GM23338 (cell line): ENCODE data around the gene PLPP7. TPM values are rescaled to one million over a fixed set of nuclear protein-coding genes. Genes with fewer than 3 reads are reported as not detected.

Experiments
- ATAC-seq: fragments of 200-7000 bp; cut with Tn5 transposase; 3 replicates; pipeline ENCODE4 v1.9.1; 2020
- DNase-seq: peaks from one replicate; pipeline ENCODE4 v3.0.0-alpha.2; 2015; ENCODE audit warnings: low spot score
- H2AFZ ChIP-seq: fragments of 200-600 bp; sonication (generic); 2 replicates; pipeline ENCODE4 v1.8.0; 2016; ENCODE audit warnings: antibody characterized with exemption, mild to moderate bottlenecking, moderate library complexity
- H3F3A ChIP-seq: fragments of 200-600 bp; sonication (generic); replicated peaks from 2 replicates; pipeline ENCODE4 v1.8.0; 2017; ENCODE audit warnings: antibody characterized with exemption, mixed run types, low read depth
- H3K27ac ChIP-seq: fragments of 200-600 bp; sonication (generic); 2 replicates; pipeline ENCODE4 v1.6.1; 2016; ENCODE audit warnings: low read depth
- H3K27me3 ChIP-seq: fragments of 200-600 bp; sonication (generic); 2 replicates; pipeline ENCODE4 v1.8.0; 2016; ENCODE audit warnings: mild to moderate bottlenecking, mixed run types, moderate library complexity; ENCODE audit not compliant: insufficient read depth
- H3K36me3 ChIP-seq: fragments of 200-600 bp; sonication (generic); 2 replicates; pipeline ENCODE4 v1.8.0; 2016; ENCODE audit warnings: mild to moderate bottlenecking; ENCODE audit not compliant: insufficient read depth
- H3K4me1 ChIP-seq: fragments of 200-600 bp; sonication (generic); 2 replicates; pipeline ENCODE4 v1.8.0; 2016; ENCODE audit warnings: mild to moderate bottlenecking, moderate library complexity; ENCODE audit not compliant: insufficient read depth
- H3K4me2 ChIP-seq: fragments of 200-600 bp; sonication (generic); 2 replicates; pipeline ENCODE4 v1.7.1; 2017; ENCODE audit warnings: mixed run types
- H3K4me3 ChIP-seq: fragments of 200-600 bp; sonication (generic); 2 replicates; pipeline ENCODE4 v1.6.1; 2016; ENCODE audit warnings: mixed run types
- H3K79me2 ChIP-seq: fragments of 200-600 bp; sonication (generic); replicated peaks from 2 replicates; pipeline ENCODE4 v1.8.0; 2017; ENCODE audit warnings: mild to moderate bottlenecking; ENCODE audit not compliant: insufficient read depth
- H3K9me2 ChIP-seq: fragments of 200-600 bp; sonication (generic); 2 replicates; pipeline ENCODE4 v1.8.0; 2017; ENCODE audit not compliant: insufficient read depth
- H4K20me1 ChIP-seq: fragments of 200-600 bp; sonication (generic); replicated peaks from 2 replicates; pipeline ENCODE4 v1.8.0; 2017; ENCODE audit warnings: mild to moderate bottlenecking; ENCODE audit not compliant: insufficient read depth
- H3K27ac Mint-ChIP-seq: 2 replicates; pipeline ENCODE4 v1.8.0; 2020; ENCODE audit warnings: inconsistent platforms, mild to moderate bottlenecking, moderate library complexity, mixed read lengths
- H3K27me3 Mint-ChIP-seq: 3 replicates; pipeline ENCODE4 v1.8.0; 2022; ENCODE audit warnings: low read depth, mild to moderate bottlenecking, moderate library complexity, mixed read lengths, inconsistent platforms; ENCODE audit not compliant: insufficient read depth, poor library complexity
- H3K36me3 Mint-ChIP-seq: 3 replicates; pipeline ENCODE4 v1.8.0; 2021; ENCODE audit warnings: low read depth, mild to moderate bottlenecking, inconsistent platforms, moderate library complexity, mixed read lengths
- H3K4me1 Mint-ChIP-seq: 3 replicates; pipeline ENCODE4 v1.8.0; 2020; ENCODE audit warnings: mild to moderate bottlenecking, inconsistent platforms, mixed read lengths
- H3K4me3 Mint-ChIP-seq: 3 replicates; pipeline ENCODE4 v1.8.0; 2021; ENCODE audit warnings: moderate library complexity, mild to moderate bottlenecking, inconsistent platforms, mixed read lengths
- H3K9me3 Mint-ChIP-seq: 3 replicates; pipeline ENCODE4 v1.8.0; 2020; ENCODE audit warnings: moderate library complexity, mild to moderate bottlenecking, inconsistent platforms, mixed read lengths
- CREB1 ChIP-seq: fragments of 250-450 bp; sonication (Bioruptor Pico); IDR thresholded peaks from 2 replicates; pipeline ENCODE4 v1.5.0; 2020; ENCODE audit warnings: low read depth, mild to moderate bottlenecking, moderate library complexity
- EZH2 ChIP-seq: fragments of 200-600 bp; sonication (generic); IDR thresholded peaks from one replicate; pipeline ENCODE4 v1.8.0; 2017; ENCODE audit warnings: antibody characterized with exemption, mild to moderate bottlenecking, low read depth; ENCODE audit not compliant: unreplicated experiment
- EZH2phosphoT487 ChIP-seq: fragments of 200-600 bp; sonication (generic); IDR thresholded peaks from one replicate; pipeline ENCODE4 v1.8.1; 2018; ENCODE audit warnings: antibody characterized with exemption; ENCODE audit not compliant: unreplicated experiment
- JUNB ChIP-seq: IDR thresholded peaks from one replicate; pipeline ENCODE4 v1.6.1; 2016; ENCODE audit warnings: antibody characterized with exemption; ENCODE audit not compliant: unreplicated experiment
- NANOG ChIP-seq: IDR thresholded peaks from 2 replicates; pipeline ENCODE4 v1.6.1; 2016; ENCODE audit warnings: antibody characterized with exemption, borderline replicate concordance
- STAT1 ChIP-seq: IDR thresholded peaks from one replicate; pipeline ENCODE4 v1.6.1; 2016; ENCODE audit warnings: antibody characterized with exemption; ENCODE audit not compliant: unreplicated experiment
- ZNF114 ChIP-seq: fragments of 250-450 bp; sonication (Bioruptor Pico); IDR thresholded peaks from 2 replicates; pipeline ENCODE4 v1.5.0; 2020; ENCODE audit warnings: mild to moderate bottlenecking, moderate library complexity
- ZNF331 ChIP-seq: fragments of 250-450 bp; sonication (Bioruptor Pico); IDR thresholded peaks from 2 replicates; pipeline ENCODE4 v1.5.0; 2020; ENCODE audit warnings: low read depth, mild to moderate bottlenecking, moderate library complexity
- polyA plus RNA-seq: library from polyadenylated mRNA; unstranded; fragments of >200 nt; fragmentation: Nextera tagmentation; extraction: Ambion mirVana; gene quantifications from 2 replicates; pipeline ENCODE4 v1.2.1, GENCODE V29; 2016
- total RNA-seq: library from RNA; depleted of rRNA; stranded (reverse); fragments of >200 nt; shearing (Covaris generic); gene quantifications from 2 replicates; pipeline ENCODE4 v1.2.3, GENCODE V29; 2014
- TF ChIP-seq, protein P1 (sequence below), 2 experiments: fragments of 200-600 bp in 1 of 2; sonication (generic) in 1 of 2; conservative IDR thresholded peaks; 2 replicates each; pipeline versions ENCODE4 v1.5.1 to v1.6.1; 2016 to 2017; ENCODE audit warnings: antibody characterized with exemption in 2 of 2, low read depth in 2 of 2, mild to moderate bottlenecking in 2 of 2, moderate library complexity in 1 of 2
- TF ChIP-seq, protein P2 (sequence below): IDR thresholded peaks from 2 replicates; pipeline ENCODE4 v1.6.1; 2016; ENCODE audit warnings: antibody characterized with exemption
- TF ChIP-seq, protein P3 (sequence below): IDR thresholded peaks from one replicate; pipeline ENCODE4 v1.6.1; 2018; ENCODE audit warnings: antibody characterized with exemption; ENCODE audit not compliant: unreplicated experiment

The PLPP7 gene
- total and polyA plus RNA-seq, 2 experiments from 2014 or later: 1.6 to 2.4 TPM

- TF ChIP-seq CREB1 (no peak), NANOG (no peak), EZH2 (no peak)
- TF ChIP-seq, protein P1, sequence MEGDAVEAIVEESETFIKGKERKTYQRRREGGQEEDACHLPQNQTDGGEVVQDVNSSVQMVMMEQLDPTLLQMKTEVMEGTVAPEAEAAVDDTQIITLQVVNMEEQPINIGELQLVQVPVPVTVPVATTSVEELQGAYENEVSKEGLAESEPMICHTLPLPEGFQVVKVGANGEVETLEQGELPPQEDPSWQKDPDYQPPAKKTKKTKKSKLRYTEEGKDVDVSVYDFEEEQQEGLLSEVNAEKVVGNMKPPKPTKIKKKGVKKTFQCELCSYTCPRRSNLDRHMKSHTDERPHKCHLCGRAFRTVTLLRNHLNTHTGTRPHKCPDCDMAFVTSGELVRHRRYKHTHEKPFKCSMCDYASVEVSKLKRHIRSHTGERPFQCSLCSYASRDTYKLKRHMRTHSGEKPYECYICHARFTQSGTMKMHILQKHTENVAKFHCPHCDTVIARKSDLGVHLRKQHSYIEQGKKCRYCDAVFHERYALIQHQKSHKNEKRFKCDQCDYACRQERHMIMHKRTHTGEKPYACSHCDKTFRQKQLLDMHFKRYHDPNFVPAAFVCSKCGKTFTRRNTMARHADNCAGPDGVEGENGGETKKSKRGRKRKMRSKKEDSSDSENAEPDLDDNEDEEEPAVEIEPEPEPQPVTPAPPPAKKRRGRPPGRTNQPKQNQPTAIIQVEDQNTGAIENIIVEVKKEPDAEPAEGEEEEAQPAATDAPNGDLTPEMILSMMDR (conservative IDR thresholded peaks at IDR 0.05; ENCODE audit: low read depth in 2 of 2): no peak
Observed at GRCh38 chr9:131312246-131312645, 22.7 kb downstream of the PLPP7 start (continued).

DNA sequence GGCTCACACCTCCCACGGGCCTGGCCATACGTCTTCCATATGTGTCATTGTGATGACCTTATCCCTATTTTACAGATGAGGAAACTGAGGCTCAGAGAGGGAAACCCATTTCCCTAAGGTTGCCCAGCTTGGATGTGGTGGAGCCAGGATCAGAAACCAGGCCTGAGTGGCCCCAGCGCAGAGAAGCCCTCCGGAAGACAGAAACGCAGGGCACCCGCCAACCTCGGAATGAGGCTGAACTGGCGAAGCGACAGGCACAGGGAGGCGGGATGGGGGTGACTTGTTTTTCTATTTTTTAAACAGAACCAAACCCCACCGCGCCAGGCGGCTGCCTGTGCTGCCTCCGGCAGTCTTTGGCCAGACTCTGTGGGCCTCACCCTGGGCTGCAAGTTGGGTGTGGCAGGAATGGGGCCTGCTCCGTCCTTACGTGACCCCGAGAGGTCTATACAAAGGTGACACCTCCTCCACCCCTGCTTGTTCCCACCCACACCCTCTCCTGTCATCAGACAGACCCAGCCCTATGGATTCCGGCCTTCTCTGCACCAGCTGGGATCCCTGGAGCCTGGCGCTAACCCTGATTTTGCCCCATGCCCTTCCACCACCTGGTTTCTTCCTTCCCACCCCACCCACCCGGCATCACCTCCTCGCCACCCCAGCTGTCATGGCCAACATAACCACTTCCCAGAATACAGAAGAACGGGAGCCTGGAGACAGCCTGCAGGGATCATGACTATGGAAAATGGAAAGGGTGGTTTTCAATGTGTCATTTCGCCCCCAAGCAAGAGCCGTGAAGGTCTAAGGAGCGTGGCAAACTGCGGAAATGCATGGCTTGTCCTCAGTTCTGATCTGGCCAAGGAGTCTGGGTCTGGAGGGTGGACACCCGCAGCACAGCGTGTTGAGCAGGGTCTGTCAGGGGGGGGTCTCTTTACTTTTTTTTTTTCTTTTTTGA lies 23.6 kb downstream of the PLPP7 start:
- no peak overlapping the region for H3K4me3 Mint-ChIP-seq
- no peak for ATAC-seq
- Histone ChIP-seq H3K27me3 (no peaks in the 10 kb centered on the region), H3F3A (peaks cover 3% of the 10 kb centered on the region; the same call in 1 of the 2 replicates), H4K20me1 (no peaks in the 10 kb centered on the region), H3K36me3 (no peaks in the 10 kb centered on the region), H3K4me3 (no peak overlapping the region), H3K4me1 (no peaks in the 10 kb centered on the region), H3K4me2 (no peak overlapping the region), H2AFZ (no peak overlapping the region), H3K9me2 (no peaks in the 10 kb centered on the region), H3K27ac (no peak overlapping the region), H3K79me2 (no peaks in the 10 kb centered on the region)
- no peaks in the 10 kb centered on the region for H3K9me3 Mint-ChIP-seq
- DNase-seq: no peak
- peak overlapping the region; percentile 84 for H3K27ac Mint-ChIP-seq
- peaks cover 4% of the 10 kb centered on the region; the same call in 1 of the 3 replicates for H3K4me1 Mint-ChIP-seq
- H3K27me3 Mint-ChIP-seq: peaks cover 10% of the 10 kb centered on the region
- no peaks in the 10 kb centered on the region; the same call in 2 of the 3 replicates for H3K36me3 Mint-ChIP-seq
- TF ChIP-seq EZH2 (no peak), ZNF114 (CRISPR knock-in tag) (no peak), EZH2phosphoT487 (no peak), STAT1 (no peak), ZNF331 (CRISPR knock-in tag) (no peak), NANOG (no peak), JUNB (no peak)
- TF ChIP-seq, protein P2, sequence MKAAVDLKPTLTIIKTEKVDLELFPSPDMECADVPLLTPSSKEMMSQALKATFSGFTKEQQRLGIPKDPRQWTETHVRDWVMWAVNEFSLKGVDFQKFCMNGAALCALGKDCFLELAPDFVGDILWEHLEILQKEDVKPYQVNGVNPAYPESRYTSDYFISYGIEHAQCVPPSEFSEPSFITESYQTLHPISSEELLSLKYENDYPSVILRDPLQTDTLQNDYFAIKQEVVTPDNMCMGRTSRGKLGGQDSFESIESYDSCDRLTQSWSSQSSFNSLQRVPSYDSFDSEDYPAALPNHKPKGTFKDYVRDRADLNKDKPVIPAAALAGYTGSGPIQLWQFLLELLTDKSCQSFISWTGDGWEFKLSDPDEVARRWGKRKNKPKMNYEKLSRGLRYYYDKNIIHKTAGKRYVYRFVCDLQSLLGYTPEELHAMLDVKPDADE: no peak
- TF ChIP-seq, protein P3, sequence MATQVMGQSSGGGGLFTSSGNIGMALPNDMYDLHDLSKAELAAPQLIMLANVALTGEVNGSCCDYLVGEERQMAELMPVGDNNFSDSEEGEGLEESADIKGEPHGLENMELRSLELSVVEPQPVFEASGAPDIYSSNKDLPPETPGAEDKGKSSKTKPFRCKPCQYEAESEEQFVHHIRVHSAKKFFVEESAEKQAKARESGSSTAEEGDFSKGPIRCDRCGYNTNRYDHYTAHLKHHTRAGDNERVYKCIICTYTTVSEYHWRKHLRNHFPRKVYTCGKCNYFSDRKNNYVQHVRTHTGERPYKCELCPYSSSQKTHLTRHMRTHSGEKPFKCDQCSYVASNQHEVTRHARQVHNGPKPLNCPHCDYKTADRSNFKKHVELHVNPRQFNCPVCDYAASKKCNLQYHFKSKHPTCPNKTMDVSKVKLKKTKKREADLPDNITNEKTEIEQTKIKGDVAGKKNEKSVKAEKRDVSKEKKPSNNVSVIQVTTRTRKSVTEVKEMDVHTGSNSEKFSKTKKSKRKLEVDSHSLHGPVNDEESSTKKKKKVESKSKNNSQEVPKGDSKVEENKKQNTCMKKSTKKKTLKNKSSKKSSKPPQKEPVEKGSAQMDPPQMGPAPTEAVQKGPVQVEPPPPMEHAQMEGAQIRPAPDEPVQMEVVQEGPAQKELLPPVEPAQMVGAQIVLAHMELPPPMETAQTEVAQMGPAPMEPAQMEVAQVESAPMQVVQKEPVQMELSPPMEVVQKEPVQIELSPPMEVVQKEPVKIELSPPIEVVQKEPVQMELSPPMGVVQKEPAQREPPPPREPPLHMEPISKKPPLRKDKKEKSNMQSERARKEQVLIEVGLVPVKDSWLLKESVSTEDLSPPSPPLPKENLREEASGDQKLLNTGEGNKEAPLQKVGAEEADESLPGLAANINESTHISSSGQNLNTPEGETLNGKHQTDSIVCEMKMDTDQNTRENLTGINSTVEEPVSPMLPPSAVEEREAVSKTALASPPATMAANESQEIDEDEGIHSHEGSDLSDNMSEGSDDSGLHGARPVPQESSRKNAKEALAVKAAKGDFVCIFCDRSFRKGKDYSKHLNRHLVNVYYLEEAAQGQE: no peak
- TF ChIP-seq, protein P1 (conservative IDR thresholded peaks at IDR 0.05; ENCODE audit: low read depth in 2 of 2): no peak
